Cardiac muscle cell (in vitro differentiated cells and primary cell): ENCODE results near the gene PKNOX2. TPM values are rescaled to one million over a fixed set of nuclear protein-coding genes. Genes with fewer than 3 reads are reported as not detected.
A peak's percentile ranks its signal among the peaks of the same experiment; 100 is the strongest.

Experiments used
- DNase-seq, 2 donors: peaks; one replicate each; pipeline versions ENCODE4 v3.0.0 to v3.0.0-alpha.2; 2010 to 2017; ENCODE audit warnings: low read depth in 1 of 2, low spot score in 1 of 2
- H3K27ac ChIP-seq: fragments of 200-600 bp; sonication (generic); 2 replicates; pipeline ENCODE4 v1.5.1; 2016
- H3K27me3 ChIP-seq: fragments of 200-600 bp; sonication (generic); 2 replicates; pipeline ENCODE4 v1.6.0; 2016; ENCODE audit warnings: control low read depth
- H3K36me3 ChIP-seq: fragments of 200-600 bp; sonication (generic); 2 replicates; pipeline ENCODE4 v1.5.1; 2016; ENCODE audit warnings: control low read depth
- H3K4me1 ChIP-seq: fragments of 200-600 bp; sonication (generic); 2 replicates; pipeline ENCODE4 v1.8.1; 2017; ENCODE audit warnings: low read depth, mild to moderate bottlenecking, mixed run types
- H3K4me3 ChIP-seq: fragments of 200-600 bp; sonication (generic); 2 replicates; pipeline ENCODE4 v1.5.1; 2016; ENCODE audit warnings: mild to moderate bottlenecking
- H3K9me3 ChIP-seq: fragments of 200-600 bp; sonication (generic); 2 replicates; pipeline ENCODE4 v1.5.1; 2017; ENCODE audit warnings: low read depth, mild to moderate bottlenecking, control low read depth
- CTCF ChIP-seq: IDR thresholded peaks from 2 replicates; pipeline ENCODE4 v1.5.1; 2012; ENCODE audit warnings: low read depth, mild to moderate bottlenecking, low read length
- polyA plus RNA-seq: library from polyadenylated mRNA; unstranded; fragments of >200 nt; fragmentation: Nextera tagmentation; extraction: Ambion mirVana; gene quantifications from 2 replicates; pipeline ENCODE4 v1.2.1, GENCODE V29; 2016
- total RNA-seq: library from RNA; depleted of rRNA; stranded (reverse); fragments of >200 nt; gene quantifications from 2 replicates; pipeline ENCODE4 v1.2.3, GENCODE V29; 2016

Gene PKNOX2
- total and polyA plus RNA-seq, 2 experiments from 2014 or later, result 2.1 to 6.1 TPM

- no peaks in the 10 kb centered on the region for H3K36me3 ChIP-seq
- H3K27ac ChIP-seq, result no peak overlapping the region
- DNase-seq, result no peak
- peaks cover 16% of the 10 kb centered on the region for H3K4me1 ChIP-seq
- no peaks in the 10 kb centered on the region for H3K27me3 ChIP-seq
- TF ChIP-seq CTCF, result no peak
- no peaks in the 10 kb centered on the region for H3K9me3 ChIP-seq
- no peak overlapping the region for H3K4me3 ChIP-seq
These were observed 119.8 kb downstream of the PKNOX2 start for GRCh38 chr11:125284245-125284850.

- TF ChIP-seq CTCF, result no peak
- H3K36me3 ChIP-seq, result no peaks in the 10 kb centered on the region
- peaks cover 16% of the 10 kb centered on the region for H3K4me1 ChIP-seq
- no peak for DNase-seq
- H3K9me3 ChIP-seq, result no peaks in the 10 kb centered on the region
- H3K27ac ChIP-seq, result no peak overlapping the region
- H3K27me3 ChIP-seq, result no peaks in the 10 kb centered on the region
- no peak overlapping the region for H3K4me3 ChIP-seq
These were observed 121.3 kb downstream of the PKNOX2 start for GRCh38 chr11:125285844-125286243.

- no peaks in the 10 kb centered on the region for H3K9me3 ChIP-seq
- H3K4me1 ChIP-seq, result peaks cover 9% of the 10 kb centered on the region
- no peak for DNase-seq
- no peaks in the 10 kb centered on the region for H3K36me3 ChIP-seq
- no peak overlapping the region for H3K27ac ChIP-seq
- no peak for TF ChIP-seq CTCF
- H3K27me3 ChIP-seq, result no peaks in the 10 kb centered on the region
- H3K4me3 ChIP-seq, result no peak overlapping the region
These were observed 121.9 kb downstream of the PKNOX2 start for GRCh38 chr11:125286486-125286885.

- Histone ChIP-seq H3K9me3 (no peaks in the 10 kb centered on the region), H3K36me3 (no peaks in the 10 kb centered on the region), H3K4me1 (no peaks in the 10 kb centered on the region), H3K4me3 (no peak overlapping the region), H3K27ac (no peak overlapping the region), H3K27me3 (no peaks in the 10 kb centered on the region)
- no peak for TF ChIP-seq CTCF
- peak in 1 of 2 donors; percentile 66 for DNase-seq
These were observed 123.1 kb downstream of the PKNOX2 start for GRCh38 chr11:125287491-125288210.

- H3K27ac ChIP-seq, result no peak overlapping the region
- no peak for TF ChIP-seq CTCF
- no peak overlapping the region for H3K4me3 ChIP-seq
- H3K4me1 ChIP-seq, result no peaks in the 10 kb centered on the region
- H3K27me3 ChIP-seq, result no peaks in the 10 kb centered on the region
- H3K9me3 ChIP-seq, result no peaks in the 10 kb centered on the region
- H3K36me3 ChIP-seq, result no peaks in the 10 kb centered on the region
- DNase-seq, result peak in 1 of 2 donors; percentile 44
These were observed 125.0 kb downstream of the PKNOX2 start for GRCh38 chr11:125289419-125290098.
